NCI-H526 (cell line): ENCODE data around the gene ITPR1.

Experiments
- DNase-seq, 2 experiments: peaks; one replicate each; lab custom pipeline; 2025; lab: John Stamatoyannopoulos, UW

ITPR1 gene

DNA sequence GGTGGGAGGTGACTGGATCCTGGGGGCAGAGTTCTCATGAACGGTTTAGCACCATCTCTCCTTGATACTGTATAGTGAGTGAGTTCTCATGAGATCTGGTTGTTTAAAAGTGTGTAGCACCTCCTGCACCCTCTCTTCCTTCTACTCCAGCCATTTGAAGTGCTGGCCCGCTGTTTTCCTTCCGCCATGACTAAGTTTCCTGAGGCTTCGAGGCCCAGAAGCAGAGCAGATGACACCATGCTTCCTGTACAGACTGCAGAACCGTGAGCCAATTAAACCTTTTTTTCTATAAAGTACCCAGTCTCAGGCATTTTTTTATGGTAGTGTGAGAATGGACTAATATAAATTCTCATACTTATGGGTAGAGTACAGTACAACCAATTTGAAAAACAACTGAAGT is 362.5 kb downstream of the ITPR1 start:
- no peak for DNase-seq

DNA sequence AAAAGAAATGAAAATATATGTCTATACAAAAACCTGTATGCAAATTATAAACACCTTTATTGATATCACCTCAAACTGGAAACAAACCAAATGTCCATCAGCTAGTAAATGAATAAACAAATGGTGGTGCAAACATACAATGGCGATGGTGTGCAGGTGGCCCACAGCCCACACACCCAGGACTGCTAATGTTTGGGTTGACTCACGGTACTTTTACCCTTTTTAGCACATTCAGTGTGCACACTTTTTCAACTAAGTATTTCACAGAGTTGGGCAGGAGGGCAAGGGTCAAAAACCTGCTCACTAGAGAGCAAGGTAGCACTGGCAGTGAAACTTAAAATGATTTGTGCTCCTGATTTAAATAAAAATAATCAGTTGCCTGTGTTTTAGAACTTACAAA is 363.0 kb downstream of the ITPR1 start:
- DNase-seq = peak in 1 of 2 experiments; percentile 13

DNA sequence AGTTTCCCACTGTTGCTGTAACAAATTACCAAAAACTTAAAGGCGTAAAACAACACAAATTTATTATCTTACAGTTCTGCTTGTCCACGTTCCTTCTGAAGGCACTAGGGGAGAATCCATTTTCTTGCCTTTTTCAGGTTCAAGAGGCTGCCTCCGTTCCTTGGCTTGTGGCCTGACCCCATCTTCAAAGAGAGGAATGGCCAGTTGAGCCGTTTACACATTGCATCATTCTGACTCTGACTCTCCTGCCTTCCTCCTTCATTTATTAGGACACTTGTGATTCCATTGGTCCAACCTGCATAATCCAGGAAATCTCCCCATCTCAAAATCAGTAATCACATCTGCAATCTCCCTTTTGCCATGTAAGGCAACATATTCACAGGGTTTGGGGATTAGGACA is 363.4 kb downstream of the ITPR1 start:
- no peak for DNase-seq

DNA sequence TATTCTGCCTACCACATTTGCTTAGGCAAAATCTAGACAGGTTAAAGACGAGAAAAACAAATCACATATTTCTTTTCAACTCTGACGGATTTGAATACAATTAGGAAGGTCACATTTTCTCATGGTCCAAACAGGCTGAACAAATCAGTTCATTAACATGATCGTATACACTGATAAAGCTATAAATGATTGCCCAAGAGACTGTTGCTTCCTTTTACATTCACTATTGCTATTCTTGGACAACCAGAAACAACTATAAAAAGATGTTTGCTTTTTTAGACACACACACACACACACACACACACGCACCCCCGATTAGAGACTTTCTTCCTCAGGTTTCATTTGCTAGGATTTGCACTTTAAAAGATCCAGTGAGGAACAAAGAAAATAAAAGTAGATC is 363.8 kb downstream of the ITPR1 start:
- peak in 1 of 2 experiments; percentile 27 for DNase-seq

DNA sequence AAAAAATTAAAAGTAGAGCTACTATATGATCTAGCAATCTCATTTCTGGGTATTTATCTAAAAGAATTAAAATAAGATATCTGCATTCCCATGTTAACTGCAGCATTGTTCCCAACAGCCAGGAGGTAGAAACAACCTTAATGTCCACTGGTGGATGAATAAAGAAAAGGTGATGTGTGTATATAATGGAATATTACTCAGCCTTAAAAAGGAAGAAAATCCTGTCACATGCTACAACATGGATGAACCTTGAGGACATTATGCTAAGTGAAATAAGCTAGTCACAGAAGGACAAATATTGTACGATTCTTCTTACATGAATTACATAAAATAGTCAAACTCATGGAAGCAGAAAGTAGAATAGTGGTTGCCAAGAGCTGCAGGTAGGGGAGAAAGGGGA is 366.6 kb downstream of the ITPR1 start:
- DNase-seq = no peak

DNA sequence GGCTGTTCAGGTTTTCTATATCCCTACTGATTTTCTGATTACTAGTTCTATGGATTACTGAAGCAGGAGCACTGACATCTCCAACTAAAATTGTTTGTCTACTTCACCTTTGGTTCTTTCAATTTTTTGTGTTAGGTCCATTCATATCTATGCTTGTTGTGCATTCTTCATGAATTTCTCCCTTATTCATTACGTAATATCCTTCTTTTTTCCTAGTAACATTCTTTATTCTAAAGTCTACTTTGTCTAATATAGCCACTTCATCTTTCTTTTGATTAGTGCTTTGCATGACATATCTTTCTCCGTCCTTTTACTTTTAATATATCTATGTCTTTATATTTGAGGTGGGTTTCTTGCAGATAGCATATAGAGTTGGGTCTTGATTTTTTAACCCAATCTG is 369.8 kb downstream of the ITPR1 start:
- DNase-seq = no peak

DNA sequence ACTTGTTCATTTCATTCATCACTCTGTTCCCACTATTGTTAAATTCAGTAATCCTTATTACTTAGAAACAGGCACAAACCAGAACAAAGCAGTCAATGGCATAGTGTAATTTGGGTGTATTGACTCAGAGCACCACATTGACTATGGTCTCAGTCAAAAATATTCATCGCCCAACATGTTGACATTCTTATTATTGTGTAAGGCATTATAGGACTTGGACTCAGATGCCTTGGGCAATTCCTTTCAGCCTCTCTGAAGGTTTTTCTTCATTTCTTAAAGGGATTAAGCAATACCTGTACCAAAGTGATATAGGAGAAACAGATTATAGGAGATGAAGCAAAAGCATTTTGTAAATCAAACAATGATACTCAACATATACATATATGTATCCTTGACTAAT is 371.4 kb downstream of the ITPR1 start:
- no peak for DNase-seq

DNA sequence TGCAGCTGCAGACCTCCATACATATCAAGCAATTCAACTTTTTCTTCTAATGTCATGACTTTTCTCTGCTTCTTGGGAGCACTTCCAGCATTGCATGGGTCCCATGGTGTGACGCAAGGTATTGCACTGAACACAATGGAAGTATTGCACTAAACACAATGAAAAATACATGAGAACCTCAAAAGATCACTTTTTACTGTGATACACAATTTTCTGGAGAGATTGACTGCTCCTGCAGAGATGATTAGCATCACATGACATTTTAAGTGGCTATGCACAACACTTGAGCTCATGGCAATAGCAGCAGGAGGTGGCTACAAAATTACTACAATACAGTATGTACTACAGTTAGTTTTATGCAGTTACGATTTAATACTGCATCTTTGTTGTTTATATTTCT is 372.6 kb downstream of the ITPR1 start:
- DNase-seq = no peak

DNA sequence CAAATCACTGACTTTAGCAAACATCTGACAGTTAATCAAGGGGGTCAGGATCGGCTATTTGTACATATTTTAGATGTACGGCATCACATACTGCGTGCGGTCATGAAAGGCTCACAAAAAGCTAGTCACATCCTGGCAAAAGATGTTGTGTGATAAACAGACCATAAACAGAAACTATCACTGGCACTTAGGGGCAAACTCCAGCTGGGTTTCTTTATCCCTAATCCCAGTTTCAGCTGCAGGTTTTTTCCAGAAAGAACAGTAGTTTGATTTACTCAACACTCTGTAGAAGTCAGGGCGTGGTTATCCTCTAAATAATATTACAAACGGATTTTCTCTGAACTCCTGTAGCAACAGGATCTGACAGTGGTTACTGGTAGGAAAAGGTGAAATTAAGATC is 373.7 kb downstream of the ITPR1 start:
- DNase-seq = no peak

DNA sequence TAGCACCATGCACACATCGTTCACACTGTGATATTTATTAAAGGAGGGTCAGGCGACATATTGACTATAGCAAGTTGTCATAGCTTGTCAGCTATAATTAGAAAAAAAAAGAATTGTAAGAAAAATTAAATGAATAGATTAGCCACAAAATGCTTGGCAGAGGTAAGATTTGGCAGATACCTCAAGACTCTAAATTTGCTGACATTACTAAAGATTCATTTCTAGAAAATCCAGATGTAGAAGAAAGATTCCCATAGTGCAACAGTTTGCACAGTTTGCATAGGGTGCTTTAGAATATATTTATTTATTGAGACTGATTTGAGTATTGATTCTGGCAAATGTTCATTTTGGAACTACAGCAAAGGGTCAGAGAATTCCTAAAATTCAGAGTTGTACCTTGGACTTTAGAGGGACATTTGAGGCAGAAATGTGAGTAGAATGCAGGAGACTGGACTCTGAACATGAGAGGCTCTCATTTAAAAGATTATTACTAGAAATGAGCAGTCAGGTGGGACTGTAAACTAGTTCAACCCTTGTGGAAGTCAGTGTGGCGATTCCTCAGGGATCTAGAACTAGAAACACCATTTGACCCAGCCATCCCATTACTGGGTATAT is 384.1 kb downstream of the ITPR1 start:
- no peak for DNase-seq

DNA sequence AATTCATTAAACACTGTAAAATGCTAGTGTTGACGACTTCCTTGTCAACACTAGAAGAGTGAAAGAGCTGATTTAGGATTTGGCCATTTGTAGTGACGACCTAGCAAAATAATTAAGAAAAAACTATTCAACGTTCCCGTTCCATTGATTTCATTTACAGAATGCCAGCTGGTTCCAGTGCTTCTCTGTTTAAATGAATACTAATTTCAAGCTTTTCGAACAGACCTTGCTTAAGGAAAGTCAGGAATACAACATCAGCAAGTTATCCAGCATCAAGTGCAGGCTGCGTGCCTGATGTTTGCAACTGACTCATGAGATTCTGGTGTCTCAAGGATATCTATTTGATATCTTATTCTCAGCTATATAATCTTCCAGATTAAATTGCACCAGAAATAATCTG is 387.7 kb downstream of the ITPR1 start:
- DNase-seq = no peak

DNA sequence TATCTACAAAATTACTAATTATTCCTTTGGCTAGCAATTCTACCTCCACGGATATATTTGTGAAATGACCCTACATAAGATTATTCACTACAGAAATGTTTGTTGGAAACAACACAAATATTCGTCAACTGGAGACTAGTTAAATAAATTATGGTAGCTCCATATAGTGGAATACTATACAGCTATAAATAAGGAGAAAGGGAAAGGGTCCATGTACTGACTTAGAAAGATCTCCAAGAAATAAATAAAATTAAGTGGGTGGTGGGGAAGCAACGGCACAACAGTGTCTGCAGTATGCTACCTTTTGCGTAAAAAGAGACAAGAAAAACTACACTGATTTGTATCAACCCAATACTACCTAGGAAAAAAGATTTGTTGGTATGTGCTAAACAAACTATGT is 389.4 kb downstream of the ITPR1 start:
- no peak for DNase-seq

DNA sequence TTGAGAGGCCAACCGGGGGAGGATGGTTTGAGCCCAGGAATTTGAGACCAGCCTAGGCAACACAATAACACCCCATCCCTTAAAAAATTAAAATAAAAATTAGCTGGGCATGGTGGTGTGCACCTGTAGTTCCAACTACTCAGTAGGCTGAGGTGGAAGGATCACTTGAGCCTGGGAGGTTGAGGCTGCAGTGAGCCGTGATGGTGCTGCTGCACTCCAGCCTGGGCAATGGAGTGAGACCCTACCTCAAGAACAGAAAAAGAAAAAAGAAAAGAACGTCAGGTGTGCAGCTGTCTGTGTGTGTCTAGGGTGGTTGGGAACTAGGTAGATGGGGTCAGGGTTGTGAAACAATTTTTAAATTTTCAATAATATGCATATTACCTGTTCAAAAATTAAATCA is 389.9 kb downstream of the ITPR1 start:
- no peak for DNase-seq

DNA sequence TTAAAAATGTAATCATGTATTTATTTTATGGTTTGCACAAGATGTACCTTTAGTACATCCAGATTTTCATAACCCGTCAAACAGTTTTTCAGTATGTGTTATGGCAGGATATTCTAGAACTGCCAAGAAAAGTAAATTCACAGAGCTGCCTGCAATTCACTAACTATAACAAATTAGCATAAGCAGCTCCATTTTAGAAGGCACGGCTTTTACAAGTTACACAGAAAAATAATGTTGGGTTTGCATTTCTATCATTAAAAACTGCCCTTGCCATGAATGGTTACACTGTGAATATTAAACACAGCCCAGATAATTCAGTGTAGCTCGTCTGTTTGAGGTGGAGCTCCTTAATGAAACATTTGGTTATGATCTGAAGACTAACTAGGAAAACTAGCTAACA is 391.7 kb downstream of the ITPR1 start:
- DNase-seq = no peak

DNA sequence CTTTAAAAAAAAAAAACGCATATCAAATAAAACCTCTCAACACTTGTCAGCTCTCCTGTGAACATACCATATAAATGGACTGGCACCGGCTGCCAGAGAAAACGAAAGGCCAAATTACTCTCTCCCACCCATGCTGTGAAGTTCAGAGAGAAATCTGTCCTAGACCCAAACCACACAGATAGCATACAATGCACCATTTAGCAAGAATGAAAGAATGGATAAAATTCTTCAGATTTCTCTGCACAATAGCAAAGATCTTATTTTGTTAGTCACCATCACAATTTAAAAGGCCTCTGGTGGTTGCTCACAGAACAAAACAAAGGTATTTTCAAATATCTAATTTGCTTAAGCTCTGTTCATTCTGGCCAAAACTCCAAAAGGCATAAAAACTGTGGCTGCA is 392.2 kb downstream of the ITPR1 start:
- no peak for DNase-seq

DNA sequence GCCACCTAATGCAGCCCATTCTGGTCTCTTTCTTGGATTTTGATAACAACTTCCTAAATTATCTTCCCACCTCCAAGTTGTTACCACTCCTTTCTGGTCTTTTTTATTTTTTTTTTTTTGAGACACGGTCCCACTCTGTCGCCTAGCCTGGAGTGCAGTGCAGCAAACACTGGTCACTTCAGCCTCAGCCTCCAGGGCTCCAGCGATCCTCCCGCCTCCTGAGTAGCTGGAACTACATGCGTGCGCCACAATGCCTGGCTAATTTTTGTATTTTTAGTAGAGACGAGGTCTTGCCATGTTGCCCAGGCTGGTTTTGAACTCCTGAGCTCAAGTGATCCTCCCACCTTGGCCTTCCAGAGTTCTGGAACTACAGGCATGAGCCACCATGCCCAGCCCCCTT is 393.3 kb downstream of the ITPR1 start:
- no peak for DNase-seq

DNA sequence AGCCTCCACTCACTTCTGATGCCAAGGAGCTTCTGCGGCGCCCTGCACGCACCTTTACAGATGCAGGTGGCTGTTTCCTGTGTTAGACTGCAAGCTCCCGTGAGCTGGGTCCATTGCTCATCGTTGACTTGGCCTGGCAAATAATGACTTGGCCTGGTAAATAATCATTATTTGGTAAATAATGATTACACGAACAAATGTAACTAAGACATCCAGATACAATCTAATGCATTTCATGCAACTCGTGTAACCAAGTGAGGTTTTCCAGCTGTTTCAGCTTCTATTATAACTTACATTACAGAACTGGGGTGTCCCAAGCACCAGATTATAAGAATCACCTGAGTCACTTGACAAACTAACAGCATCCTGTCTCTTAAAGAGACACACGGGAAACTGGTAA is 394.0 kb downstream of the ITPR1 start:
- no peak for DNase-seq

DNA sequence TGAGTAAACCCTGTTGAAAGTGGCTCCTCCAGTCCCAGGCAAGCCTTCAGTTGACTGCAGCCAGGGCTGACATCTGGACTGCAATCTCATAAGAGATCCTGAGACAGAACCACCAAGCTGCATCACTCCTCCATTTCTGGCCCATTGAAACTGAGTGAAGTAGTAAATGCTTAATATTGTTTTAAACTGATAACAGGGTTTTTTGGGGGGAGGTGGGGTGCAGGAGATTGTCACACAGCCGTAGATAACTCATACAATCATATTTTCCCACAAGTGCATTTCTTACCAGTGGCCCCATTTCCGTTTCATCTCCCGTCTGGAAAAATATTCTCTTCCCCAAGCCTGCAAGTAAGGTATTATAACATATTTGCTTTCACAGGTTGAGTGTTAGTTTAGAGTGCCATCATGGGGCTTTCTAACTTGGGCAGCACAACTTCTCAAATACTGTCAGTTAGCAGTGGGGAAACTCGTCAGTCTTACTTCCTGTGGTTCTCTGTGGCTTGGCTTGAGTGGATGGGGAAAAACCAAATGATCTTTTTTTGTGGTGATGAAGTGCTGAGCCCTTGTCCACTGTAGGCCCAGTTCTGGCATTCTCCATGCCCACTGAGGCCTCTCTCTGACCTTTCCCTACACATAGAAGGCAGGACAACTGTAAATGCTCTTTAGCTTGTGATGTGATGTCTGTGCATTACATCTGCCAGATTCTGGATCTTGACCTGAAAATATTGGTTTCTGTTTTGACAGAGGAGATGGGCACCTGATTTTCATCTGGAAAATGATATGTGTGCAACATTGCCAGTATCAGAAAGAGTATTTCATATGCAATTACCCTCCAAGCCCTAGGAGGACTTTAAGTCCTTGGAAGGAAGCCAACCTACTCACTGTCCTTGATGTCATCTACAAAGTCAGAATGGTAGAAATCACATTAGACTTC is 396.0 kb downstream of the ITPR1 start:
- no peak for DNase-seq

DNA sequence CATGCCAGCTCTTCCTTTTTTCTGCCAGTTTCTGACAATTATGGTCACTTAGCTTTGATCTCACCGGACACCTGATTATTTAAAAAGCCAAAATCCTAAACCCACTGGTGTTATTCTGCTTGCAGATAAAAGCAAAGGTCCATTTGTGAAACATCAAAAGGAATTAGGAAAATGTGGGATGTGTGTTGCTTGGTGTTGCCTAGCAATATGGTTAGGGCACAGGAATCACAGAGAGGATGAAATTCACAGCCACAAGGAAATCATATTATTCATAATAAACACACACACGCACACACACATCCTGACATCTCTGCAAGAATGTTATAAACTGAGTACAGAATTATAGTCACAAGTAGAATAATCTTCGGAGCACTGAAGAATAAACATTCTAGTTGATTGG is 396.7 kb downstream of the ITPR1 start:
- DNase-seq = no peak

DNA sequence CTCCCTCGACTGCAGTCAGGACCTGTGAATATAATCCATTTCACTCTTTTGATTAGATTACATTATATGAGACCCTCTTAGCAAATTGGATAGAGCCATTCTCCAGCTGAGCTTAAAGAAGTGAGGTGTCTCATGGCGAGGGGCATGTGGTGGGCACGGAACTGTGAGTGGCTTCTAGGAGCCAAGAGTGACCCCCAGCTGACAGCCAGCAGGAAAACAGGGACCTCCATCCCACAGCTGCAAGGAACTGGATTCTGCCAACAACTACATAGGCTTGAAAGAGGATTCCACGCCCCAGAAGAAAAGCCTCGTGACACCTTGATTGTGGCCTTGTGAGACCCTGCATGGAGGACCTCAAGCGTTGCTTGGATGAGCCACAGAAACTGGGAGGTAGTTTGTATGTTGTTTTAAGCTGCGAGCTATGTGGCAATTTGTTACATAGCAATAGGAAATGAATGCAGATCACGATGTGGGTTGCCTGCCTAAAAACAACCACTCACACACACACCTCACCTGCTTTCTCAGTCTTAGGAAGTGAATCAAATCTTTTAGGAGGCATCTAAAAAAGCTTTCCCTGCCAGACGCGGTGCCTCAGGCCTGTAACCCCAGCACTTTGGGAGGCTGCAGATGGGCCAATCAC is 401.9 kb downstream of the ITPR1 start:
- no peak for DNase-seq

DNA sequence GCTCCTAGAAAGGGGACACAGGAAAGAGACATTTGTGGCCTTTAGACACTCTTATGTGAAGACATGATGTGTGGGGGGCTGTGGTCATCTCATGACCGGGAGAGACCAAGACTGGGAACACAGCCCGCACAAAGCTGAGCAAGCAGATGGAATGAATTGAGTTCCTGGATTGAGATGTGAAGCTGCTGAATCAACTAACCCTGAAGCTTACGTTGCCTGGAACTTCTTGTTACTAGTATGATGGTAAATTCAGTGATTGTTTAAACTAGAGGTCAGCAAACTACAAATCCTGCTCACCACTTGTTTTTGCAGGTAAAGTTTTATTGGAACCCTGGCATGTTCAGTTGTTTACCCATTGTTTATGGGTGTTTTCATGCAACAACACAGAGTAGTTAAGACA is 402.7 kb downstream of the ITPR1 start:
- no peak for DNase-seq
